ENCODE data around the gene RFPL3. TPM values are rescaled to one million over a fixed set of nuclear protein-coding genes. Genes with fewer than 3 reads are reported as not detected.

RFPL3 gene
- total RNA-seq, 1 donor from 2014 or later, result not detected

DNA sequence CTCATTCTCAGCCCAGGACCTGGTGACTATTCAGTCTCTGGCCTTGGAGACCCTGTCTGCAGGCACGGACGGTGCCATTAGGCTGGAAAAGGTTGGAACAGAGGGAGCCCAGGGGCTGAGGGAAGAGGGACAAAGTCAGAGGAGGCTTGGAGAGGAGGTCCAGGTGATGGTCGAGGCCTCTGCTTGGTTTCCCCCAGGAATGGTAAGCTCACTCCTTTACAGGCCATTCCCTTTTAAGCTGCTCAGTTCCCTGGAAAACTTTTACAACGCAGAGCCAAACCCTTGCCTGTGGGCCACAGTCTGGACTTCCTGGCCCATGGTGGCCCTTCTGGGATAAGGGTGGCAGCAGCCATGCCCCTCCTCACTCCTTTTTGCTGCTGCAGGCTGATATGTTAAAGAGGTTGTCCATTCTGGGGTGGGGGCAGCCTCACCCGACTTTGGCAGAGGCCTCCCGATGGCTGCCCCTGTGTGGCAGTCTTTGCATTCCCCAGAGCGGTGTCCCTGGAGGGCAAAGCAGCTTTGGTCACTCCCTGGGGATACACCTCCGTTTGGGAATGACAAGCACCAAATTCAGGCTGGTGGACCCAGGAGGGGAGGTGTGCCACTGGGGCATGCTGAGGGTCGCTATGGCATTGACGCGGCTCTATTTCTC, 34.0 kb upstream of the RFPL3 start:
- DNase-seq, result no peak
- Histone ChIP-seq H3K27ac (no peak overlapping the region), H3K9me3 (no peaks in the 10 kb centered on the region), H3K27me3 (ENCODE audit: low read depth) (no peaks in the 10 kb centered on the region), H3K4me1 (no peaks in the 10 kb centered on the region), H3K36me3 (no peaks in the 10 kb centered on the region), H3K4me3 (no peak overlapping the region)
- intact Hi-C loops (cut with DNase I), result no loop called here
- TF ChIP-seq, protein P1, sequence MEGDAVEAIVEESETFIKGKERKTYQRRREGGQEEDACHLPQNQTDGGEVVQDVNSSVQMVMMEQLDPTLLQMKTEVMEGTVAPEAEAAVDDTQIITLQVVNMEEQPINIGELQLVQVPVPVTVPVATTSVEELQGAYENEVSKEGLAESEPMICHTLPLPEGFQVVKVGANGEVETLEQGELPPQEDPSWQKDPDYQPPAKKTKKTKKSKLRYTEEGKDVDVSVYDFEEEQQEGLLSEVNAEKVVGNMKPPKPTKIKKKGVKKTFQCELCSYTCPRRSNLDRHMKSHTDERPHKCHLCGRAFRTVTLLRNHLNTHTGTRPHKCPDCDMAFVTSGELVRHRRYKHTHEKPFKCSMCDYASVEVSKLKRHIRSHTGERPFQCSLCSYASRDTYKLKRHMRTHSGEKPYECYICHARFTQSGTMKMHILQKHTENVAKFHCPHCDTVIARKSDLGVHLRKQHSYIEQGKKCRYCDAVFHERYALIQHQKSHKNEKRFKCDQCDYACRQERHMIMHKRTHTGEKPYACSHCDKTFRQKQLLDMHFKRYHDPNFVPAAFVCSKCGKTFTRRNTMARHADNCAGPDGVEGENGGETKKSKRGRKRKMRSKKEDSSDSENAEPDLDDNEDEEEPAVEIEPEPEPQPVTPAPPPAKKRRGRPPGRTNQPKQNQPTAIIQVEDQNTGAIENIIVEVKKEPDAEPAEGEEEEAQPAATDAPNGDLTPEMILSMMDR (IDR thresholded peaks at IDR 0.05), result no peak
- ATAC-seq, result no peak

DNA sequence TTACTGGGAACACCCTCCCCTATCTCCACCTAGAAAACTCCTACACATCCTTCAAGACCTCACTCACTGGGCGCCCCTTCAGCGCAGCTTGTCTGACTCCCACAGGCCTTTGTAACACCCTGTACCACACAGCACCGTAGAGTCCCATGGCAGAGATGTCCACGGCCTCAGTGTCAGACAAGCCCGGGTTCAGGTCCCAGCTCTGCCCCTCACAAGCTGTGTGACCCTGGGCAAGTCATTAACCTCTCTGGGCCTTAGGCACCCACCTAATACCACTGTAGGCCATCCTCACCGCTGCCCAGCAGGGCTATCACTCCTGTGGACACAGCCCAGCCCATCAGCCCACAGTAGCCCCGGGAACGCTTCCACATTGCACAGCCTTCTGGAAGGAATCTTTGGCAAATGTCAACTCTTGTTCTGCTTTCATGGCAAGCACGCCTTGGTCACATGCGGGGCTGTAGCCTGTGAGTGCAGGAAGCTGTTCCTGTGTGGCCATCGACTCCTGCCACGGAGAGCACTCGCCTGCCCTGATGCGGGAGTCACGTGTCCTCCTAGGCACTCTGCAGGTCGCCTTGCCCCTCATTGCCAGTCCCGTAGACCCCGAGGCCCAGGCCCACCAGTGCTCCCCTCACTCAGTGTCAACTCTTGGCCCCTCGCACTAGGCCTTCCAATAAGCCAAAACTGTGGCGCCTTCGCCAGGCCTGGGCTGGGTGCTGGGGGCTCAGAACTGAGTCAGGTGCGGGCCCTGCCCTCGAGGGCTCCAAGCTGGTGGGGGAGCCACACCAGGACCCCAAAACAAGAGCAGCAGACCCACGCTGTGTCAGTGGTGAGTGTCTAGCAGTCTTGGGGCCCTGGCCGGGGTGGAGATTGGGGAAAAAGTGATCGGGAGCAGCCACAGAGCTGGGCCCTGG, 32.9 kb upstream of the RFPL3 start:
- intact Hi-C loops (cut with DNase I), result no loop called here
- H3K4me3 ChIP-seq, result no peak overlapping the region
- no peak for DNase-seq

DNA sequence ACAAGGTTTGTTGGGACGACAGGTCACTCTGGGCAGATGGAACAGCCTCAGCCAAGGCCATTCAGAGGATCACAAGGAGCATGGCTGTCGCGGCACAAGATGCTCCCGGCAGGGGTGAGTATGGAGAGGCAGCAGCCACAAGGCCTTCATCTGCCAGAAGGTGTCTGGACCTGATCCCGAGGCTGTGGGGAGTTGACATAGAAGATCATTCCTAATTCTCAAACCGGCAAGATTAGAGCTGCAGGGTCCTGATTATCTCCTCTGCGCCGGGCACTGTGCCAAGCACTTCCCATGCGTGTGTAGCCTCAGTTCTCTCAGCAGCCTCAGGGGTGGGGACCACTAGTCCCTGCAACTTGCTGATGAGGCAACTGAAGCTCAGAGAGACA, 32.3 kb upstream of the RFPL3 start:
- TF ChIP-seq, protein P1 (IDR thresholded peaks at IDR 0.05), result no peak
- intact Hi-C loops (cut with DNase I), result no loop called here
- Histone ChIP-seq H3K36me3 (no peaks in the 10 kb centered on the region), H3K4me3 (no peak overlapping the region), H3K4me1 (no peaks in the 10 kb centered on the region), H3K9me3 (no peaks in the 10 kb centered on the region), H3K27ac (no peak overlapping the region), H3K27me3 (ENCODE audit: low read depth) (no peaks in the 10 kb centered on the region)
- no peak for DNase-seq
- ATAC-seq, result no peak

More for the DNA sequence above, 32.9 kb upstream of the RFPL3 start:
- ATAC-seq, result no peak
- H3K36me3 ChIP-seq, result no peaks in the 10 kb centered on the region
- no peaks in the 10 kb centered on the region for H3K4me1 ChIP-seq
- no peaks in the 10 kb centered on the region for H3K27me3 ChIP-seq (ENCODE audit: low read depth)
- TF ChIP-seq, protein P1 (IDR thresholded peaks at IDR 0.05), result no peak
- no peak overlapping the region for H3K27ac ChIP-seq
- no peaks in the 10 kb centered on the region for H3K9me3 ChIP-seq

- DNase-seq, result no peak
- TF ChIP-seq, protein P1 (IDR thresholded peaks at IDR 0.05), result no peak
- no peaks in the 10 kb centered on the region for H3K36me3 ChIP-seq
- no peak overlapping the region for H3K27ac ChIP-seq
- H3K9me3 ChIP-seq, result no peaks in the 10 kb centered on the region
- intact Hi-C loops (cut with DNase I), result no loop called here
- H3K4me3 ChIP-seq, result no peak overlapping the region
- H3K4me1 ChIP-seq, result no peaks in the 10 kb centered on the region
- ATAC-seq, result no peak
- no peaks in the 10 kb centered on the region for H3K27me3 ChIP-seq (ENCODE audit: low read depth)
These were observed 31.8 kb upstream of the RFPL3 start for GRCh38 chr22:32325811-32326237.

DNA sequence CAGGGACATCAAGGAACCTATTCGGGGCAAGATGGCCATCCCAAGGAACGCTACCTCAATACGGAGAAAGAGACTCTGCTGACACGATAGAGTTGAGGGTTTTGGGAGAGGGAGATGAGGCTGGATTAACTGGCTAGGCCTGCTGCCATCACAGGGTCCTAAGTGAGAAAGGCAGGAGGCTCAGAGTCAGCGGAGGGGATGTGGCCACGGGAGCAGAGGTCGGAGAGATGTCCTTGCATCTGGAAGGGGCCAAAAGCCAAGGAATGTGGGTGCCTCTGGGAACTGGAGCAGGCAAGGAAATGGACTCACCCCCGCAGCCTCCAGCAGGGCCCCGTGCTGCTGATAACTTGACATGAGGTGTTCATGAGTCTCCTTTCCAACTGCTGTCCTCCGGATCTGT, 31.0 kb upstream of the RFPL3 start:
- TF ChIP-seq, protein P1 (IDR thresholded peaks at IDR 0.05), result no peak
- no peaks in the 10 kb centered on the region for H3K4me1 ChIP-seq
- no peak for ATAC-seq
- no peak overlapping the region for H3K27ac ChIP-seq
- no peaks in the 10 kb centered on the region for H3K9me3 ChIP-seq
- H3K4me3 ChIP-seq, result no peak overlapping the region
- no peak for DNase-seq
- H3K27me3 ChIP-seq (ENCODE audit: low read depth), result no peaks in the 10 kb centered on the region
- H3K36me3 ChIP-seq, result no peaks in the 10 kb centered on the region
- intact Hi-C loops (cut with DNase I), result no loop called here

All from lower lobe of right lung (tissue), 2 donors.